ENCODE results near the gene CNRIP1. TPM values are rescaled to one million over a fixed set of nuclear protein-coding genes. Genes with fewer than 3 reads are reported as not detected.

CNRIP1 gene
- under 0.01 TPM in 1 of 2 replicates, not detected in the other for total RNA-seq

GRCh38 chr2:68319398-68320117 is at the start of gene CNRIP1:
Gene CNRIP1 (minus strand): TSS chr2:68319949. CDS start chr2:68319400, 549 bp downstream.

GRCh38 chr2:68365087-68365486 is 45.3 kb upstream of the CNRIP1 start, which contains the start of gene PLEK:
Gene PLEK (plus strand): TSS chr2:68365282. CDS start chr2:68365352, 70 bp downstream.

GRCh38 chr2:68252400-68253218 is 67.1 kb downstream of the CNRIP1 start, which contains the start of gene PPP3R1:
Gene PPP3R1 (minus strand): TSS chr2:68252532. CDS start chr2:68252127, 405 bp downstream.

Other genes with a start within 250 kb of the CNRIP1 start
- gene PNO1, start 162.1 kb downstream of the CNRIP1 start, total RNA-seq, result 3.5 and 8.5 TPM in 2 replicates
- gene PPP3R1, start 67.4 kb downstream of the CNRIP1 start, total RNA-seq, result 14.5 and 18.3 TPM in 2 replicates
- not detected in 2 replicates for gene PLEK, start 45.3 kb upstream of the CNRIP1 start, total RNA-seq
- 0.33 and 0.39 TPM in 2 replicates for gene FBXO48, start 147.3 kb upstream of the CNRIP1 start, total RNA-seq
- gene APLF, start 147.6 kb upstream of the CNRIP1 start, total RNA-seq, result 2.8 and 4.3 TPM in 2 replicates

All from placental epithelial cell (primary cell).